HG02623 (cell line): ENCODE data around the gene AARSD1.
A peak's percentile ranks its signal among the peaks of the same experiment; 100 is the strongest.
"Not testable (repeated sequence)": the region's sequence is repeated elsewhere in the genome, so short reads cannot be mapped to it uniquely, and the experiment has no call there.

Source experiments
- ATAC-seq: cut with Tn5 transposase; IDR thresholded peaks from one replicate; pipeline ENCODE4 v1.9.1; 2021; ENCODE audit warnings: moderate library complexity; ENCODE audit not compliant: unreplicated experiment

The AARSD1 gene

GRCh38 chr17:42964161-42964932 lies at the start of gene AARSD1:
Gene AARSD1 (minus strand): TSS chr17:42964454. CDS start chr17:42964440, 14 bp downstream.
- ATAC-seq: peak; percentile 64

DNA sequence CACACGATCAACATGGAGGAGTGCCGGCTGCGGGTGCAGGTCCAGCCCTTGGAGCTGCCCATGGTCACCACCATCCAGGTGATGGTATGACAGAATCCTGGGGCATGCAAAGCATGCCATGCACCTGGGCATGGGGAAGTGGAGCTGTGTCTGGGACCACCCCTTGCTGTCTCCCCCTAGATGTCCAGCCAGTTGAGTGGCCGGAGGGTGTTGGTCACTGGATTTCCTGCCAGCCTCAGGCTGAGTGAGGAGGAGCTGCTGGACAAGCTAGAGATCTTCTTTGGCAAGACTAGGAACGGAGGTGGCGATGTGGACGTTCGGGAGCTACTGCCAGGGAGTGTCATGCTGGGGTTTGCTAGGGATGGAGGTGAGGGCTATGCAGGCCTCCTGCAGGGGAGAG lies 49.0 kb upstream of the AARSD1 start:
- ATAC-seq: no peak

DNA sequence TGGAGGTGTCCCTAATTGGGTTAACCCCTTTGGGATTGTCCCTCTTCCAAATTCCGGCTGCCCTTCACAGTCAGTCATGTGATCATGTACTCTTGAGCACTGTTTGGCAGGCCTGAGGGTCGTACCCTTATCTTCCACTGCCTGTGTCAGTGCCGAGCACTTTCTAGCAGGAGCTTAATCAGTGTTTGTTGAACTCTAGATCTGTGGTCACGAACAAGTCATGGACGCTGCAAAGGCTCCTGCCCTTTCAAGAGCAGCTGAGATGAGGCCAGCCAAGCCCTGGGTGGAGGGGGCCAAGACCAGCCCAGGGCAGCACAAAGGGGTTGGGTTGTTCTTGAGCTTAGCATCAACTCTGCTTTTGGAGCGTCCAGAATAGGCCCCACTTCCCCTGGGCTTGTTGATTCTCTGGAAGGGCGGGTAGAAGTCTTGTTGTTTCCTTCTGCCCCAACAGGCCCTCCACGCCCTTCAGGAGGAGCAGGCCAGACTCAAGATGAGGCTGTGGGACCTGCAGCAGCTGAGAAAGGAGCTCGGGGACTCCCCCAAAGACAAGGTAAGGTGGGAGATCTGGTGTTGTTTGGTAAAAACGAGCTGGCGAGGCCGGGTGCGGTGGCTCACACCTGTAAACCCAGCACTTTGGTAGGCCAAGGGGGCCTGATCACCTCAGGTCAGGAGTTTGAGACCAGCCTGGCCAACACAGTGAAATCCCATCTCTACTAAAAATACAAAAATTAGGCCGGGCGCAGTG lies 47.6 kb upstream of the AARSD1 start:
- no peak for ATAC-seq

GRCh38 chr17:43010667-43011308 lies 46.5 kb upstream of the AARSD1 start:
- no peak for ATAC-seq

DNA sequence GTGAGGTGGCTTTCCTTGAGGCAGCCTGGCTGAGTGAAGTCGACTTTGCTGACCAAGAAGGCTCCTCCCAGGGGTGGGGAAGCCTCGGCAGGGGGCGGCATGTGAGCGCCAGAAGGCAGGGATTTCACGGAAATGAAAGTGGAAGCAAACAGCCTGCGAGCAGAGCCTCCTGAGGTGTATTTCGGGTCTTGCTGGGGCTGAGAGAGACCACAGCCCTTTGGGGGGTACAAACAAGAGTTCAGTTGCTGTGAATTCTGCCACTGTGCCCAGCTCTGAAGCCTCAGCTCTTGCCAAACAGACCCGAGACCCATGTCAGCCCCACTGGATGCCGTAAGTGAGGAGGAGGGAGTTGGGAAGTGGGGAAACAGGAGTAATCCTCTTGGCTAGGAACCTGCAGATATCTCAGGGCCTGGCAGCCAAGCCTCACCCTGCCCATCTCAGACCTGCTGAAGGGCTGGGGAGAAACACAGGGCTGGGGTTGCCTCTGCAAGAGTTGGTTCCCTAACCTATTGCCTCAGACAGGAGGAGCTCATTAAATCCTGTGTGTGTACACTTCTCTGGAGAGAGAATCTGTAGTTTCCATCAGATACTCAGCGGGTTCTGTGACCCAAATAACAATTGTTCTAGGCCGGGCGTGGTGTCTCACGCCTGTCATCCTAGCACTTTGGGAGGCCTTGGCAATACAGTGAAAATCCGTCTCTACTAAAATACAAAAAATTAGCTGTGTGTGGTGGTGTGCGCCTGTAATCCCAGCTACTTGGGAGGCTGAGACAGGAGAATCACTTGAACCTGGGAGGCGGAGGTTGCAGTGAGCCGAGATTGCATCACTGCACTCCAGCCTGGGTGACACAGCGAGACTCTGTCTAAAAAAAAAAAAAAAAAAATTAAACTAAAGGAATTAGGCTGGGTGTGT lies 42.6 kb upstream of the AARSD1 start, which contains the start of gene IFI35:
Gene IFI35 (plus strand): TSS at position 146 of the 913 bp plus-strand sequence. CDS start 164 bp downstream, at position 310.
- no peak for ATAC-seq

DNA sequence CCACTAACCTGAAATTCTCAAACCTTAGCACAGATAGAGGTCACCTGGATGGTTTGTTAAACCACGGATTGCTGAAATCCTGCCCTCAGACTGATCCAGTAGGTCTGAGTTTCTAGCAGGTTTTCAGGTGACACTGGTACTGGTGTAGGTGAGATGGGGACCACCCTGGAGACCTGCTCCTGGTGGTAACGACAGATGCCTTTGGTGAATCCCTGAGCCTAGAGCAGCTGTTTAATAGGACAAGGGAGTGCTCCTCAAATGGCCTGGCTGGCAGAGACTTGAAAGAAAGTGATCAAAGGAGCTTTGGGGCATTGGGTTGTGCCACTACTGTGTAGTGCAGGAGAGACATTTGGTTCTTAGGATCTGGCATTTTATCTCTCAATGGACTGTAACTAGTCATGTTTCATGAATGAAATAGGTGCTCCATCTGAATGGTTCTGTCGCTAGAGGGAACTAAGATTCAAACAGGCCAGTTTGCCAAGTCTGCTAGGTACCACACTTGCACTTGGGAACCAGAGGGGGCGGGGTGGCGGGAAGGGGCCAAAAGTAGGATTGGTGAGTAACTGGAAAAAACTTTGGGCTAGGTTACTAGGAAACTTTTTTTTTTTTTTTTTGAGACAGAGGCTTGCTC lies 39.4 kb upstream of the AARSD1 start:
- no peak for ATAC-seq

DNA sequence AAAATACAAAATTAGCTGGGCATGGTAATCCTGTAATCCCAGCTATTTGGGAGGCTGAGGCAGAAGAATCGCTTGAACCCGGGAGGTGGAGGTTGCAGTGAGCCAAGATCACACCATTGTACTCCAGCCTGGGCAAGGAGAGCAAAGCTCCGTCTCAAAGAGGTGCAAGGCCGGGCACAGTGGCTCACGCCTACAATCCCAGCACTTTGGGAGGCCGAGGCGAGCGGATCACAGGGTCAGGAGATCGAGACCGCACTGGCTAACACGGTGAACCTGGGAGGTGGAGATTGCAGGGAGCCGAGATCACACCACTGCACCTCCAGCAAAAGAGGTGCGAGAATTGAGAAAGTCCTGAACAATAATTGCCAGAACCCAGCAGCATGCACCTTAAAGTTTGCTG lies 36.6 kb upstream of the AARSD1 start:
- not testable (repeated sequence) for ATAC-seq

- no peak for ATAC-seq
Measured at GRCh38 chr17:42999003-42999525, 34.8 kb upstream of the AARSD1 start.

DNA sequence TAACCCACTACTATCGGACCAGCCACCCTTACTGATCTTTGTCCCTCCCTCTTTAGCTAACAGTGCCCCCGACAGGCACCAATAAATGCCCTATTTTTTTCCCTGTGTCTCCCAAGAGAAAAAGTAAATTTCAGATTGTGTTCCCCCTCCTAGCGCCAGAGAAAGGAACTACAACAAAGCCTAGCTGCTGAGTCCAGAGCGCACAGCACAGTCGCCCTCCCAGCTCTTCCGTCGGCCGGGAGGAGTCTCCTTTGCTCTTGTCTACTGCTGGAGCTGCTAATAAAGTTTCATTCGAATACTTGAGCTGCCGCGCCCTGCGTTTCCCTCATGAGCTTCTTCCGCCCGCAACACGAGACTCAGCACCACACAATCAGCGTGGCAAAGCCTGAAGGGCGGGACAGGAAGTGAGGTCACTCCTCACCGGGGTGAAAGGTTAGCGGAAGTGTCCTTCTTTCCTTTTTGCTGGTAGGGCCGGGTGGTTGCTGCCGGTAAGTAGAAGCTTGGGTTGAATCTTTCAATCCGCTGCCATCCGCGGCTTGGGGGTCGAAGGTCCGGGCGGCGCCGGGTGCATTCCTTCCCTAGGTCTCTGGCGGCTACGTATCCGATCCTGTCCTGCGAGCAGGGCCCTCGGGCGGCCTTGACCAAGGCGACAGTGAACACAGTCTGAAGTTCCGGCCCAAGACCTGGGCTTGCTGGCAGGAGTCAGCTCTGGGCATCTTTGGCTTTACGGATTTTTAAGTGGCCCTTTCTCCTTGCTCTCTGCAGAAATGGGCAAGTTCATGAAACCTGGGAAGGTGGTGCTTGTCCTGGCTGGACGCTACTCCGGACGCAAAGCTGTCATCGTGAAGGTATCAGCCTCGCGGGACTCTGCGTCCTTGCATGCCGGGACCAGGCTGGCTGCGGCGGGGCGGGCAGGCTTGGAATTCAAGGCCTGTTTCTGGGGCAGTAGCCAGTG lies 34.0 kb upstream of the AARSD1 start, which contains the start of gene RPL27:
Gene RPL27 (plus strand): TSS at position 436 of the 955 bp plus-strand sequence. CDS start 332 bp downstream, at position 768.
- ATAC-seq: peak; percentile 84

GRCh38 chr17:42997390-42997983 lies 33.2 kb upstream of the AARSD1 start:
- ATAC-seq: no peak

DNA sequence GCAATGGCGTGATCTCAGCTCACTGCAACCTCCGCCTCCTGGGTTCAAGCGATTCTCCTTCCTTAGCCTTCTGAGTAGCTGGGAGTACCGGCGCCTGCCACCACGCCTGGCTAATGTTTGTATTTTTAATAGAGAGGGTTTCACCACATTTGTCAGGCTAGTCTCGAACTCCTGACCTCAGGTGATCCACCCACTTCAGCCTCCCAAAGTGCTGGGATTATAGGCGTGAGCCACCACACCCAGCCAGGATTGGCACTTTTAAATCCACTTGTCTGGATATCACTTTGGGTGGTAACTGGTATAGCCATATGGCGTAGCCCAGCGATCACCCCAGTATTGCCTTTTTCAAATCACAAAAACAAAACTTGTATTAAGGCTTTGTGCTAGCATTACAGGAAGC lies 29.7 kb upstream of the AARSD1 start:
- ATAC-seq: not testable (repeated sequence)

DNA sequence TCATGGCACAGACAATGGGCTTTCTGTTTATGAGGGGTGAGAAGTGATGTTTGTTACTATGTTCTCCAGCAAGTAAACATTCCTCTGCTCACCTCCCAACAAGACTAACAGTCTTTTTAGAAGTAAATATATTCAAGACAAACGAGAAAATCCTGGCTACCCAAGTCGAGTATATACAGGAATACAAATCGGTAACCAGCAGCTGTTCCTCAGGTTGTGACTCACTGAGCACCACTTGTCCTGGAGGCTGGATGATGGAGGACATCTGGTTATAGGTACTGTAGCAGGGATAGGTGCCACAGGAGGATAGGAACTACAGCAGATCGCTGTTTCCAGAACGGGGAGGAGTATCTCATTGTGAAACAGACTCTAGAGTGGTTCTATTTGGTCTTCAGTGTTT lies 28.6 kb upstream of the AARSD1 start:
- ATAC-seq: no peak

GRCh38 chr17:42991471-42991870 lies 27.2 kb upstream of the AARSD1 start:
- no peak for ATAC-seq

- ATAC-seq: no peak
Measured at GRCh38 chr17:42989726-42990652, 25.7 kb upstream of the AARSD1 start.

DNA sequence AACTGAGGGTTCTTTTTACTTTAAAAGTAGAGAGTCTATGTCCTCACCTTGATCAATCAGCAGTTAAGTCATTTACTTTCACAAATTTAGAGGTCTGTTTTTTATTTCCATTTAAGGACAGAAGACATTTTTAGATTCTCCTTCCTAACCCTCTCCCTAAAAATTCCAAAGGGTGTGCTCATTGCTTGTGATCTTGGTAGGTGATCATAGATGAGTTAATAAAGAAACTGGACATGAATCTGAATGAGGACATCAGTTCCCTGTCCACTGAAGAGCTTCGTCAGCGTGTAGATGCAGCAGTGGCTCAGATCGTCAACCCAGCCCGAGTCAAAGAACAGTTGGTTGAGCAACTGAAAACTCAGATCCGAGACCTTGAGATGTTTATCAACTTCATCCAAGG lies 24.9 kb upstream of the AARSD1 start:
- no peak for ATAC-seq

DNA sequence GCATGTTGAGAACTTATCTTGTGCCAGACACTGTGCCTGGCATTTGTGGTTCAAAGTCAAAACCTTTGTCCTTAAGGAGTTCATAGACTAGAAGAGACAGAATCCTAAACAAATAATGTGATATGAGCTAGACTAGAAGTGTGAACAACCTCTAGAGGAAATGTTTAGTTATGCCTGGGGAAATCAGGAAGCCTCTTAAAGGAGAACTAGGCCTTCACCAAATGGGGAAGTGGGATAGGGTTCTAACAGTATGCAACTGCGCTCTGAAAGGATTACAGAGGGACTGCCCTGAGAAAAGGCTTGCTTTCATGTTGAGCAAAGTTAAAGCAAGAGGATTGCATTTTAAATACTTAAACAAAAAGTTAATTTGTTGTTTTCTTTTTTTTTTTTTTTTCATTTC lies 21.0 kb upstream of the AARSD1 start:
- no peak for ATAC-seq

GRCh38 chr17:42982266-42982665 lies 18.0 kb upstream of the AARSD1 start:
- no peak for ATAC-seq
